Measurements from ENCODE around the gene AMIGO1.

AMIGO1 gene

GRCh38 chr1:109530457-109531087, 21.0 kb upstream of the AMIGO1 start:
- Histone ChIP-seq H3K9me3 (ENCODE audit: insufficient read depth, low read depth, low read length) (no peaks in the 10 kb centered on the region), H3K4me3 (ENCODE audit: low read length) (no peak overlapping the region), H3K36me3 (ENCODE audit: insufficient read depth, low read depth, low read length) (no peaks in the 10 kb centered on the region), H3K4me1 (ENCODE audit: insufficient read depth, low read length) (no peaks in the 10 kb centered on the region), H3K9ac (ENCODE audit: low read depth, low read length) (no peak overlapping the region), H3K27me3 (ENCODE audit: insufficient read depth, low read length) (no peaks in the 10 kb centered on the region; the same call in 1 of the 2 replicates), H3K27ac (ENCODE audit: low read length) (no peak overlapping the region)

GRCh38 chr1:109529881-109530456, 20.4 kb upstream of the AMIGO1 start:
- Histone ChIP-seq H3K4me1 (ENCODE audit: insufficient read depth, low read length) (no peaks in the 10 kb centered on the region), H3K9ac (ENCODE audit: low read depth, low read length) (no peak overlapping the region), H3K9me3 (ENCODE audit: insufficient read depth, low read depth, low read length) (no peaks in the 10 kb centered on the region), H3K4me3 (ENCODE audit: low read length) (no peak overlapping the region), H3K27ac (ENCODE audit: low read length) (no peak overlapping the region), H3K36me3 (ENCODE audit: insufficient read depth, low read depth, low read length) (no peaks in the 10 kb centered on the region), H3K27me3 (ENCODE audit: insufficient read depth, low read length) (no peaks in the 10 kb centered on the region; the same call in 1 of the 2 replicates)

GRCh38 chr1:109528712-109529111, 19.2 kb upstream of the AMIGO1 start:
- Histone ChIP-seq H3K27ac (ENCODE audit: low read length) (no peak overlapping the region), H3K9ac (ENCODE audit: low read depth, low read length) (no peak overlapping the region), H3K4me3 (ENCODE audit: low read length) (no peak overlapping the region), H3K9me3 (ENCODE audit: insufficient read depth, low read depth, low read length) (no peaks in the 10 kb centered on the region), H3K27me3 (ENCODE audit: insufficient read depth, low read length) (no peaks in the 10 kb centered on the region; the same call in 1 of the 2 replicates), H3K36me3 (ENCODE audit: insufficient read depth, low read depth, low read length) (no peaks in the 10 kb centered on the region), H3K4me1 (ENCODE audit: insufficient read depth, low read length) (no peaks in the 10 kb centered on the region)

GRCh38 chr1:109527846-109528695, 18.5 kb upstream of the AMIGO1 start:
- Histone ChIP-seq H3K9ac (ENCODE audit: low read depth, low read length) (no peak overlapping the region), H3K27me3 (ENCODE audit: insufficient read depth, low read length) (no peaks in the 10 kb centered on the region; the same call in 1 of the 2 replicates), H3K36me3 (ENCODE audit: insufficient read depth, low read depth, low read length) (no peaks in the 10 kb centered on the region), H3K27ac (ENCODE audit: low read length) (no peak overlapping the region), H3K9me3 (ENCODE audit: insufficient read depth, low read depth, low read length) (no peaks in the 10 kb centered on the region), H3K4me1 (ENCODE audit: insufficient read depth, low read length) (no peaks in the 10 kb centered on the region), H3K4me3 (ENCODE audit: low read length) (no peak overlapping the region)

DNA sequence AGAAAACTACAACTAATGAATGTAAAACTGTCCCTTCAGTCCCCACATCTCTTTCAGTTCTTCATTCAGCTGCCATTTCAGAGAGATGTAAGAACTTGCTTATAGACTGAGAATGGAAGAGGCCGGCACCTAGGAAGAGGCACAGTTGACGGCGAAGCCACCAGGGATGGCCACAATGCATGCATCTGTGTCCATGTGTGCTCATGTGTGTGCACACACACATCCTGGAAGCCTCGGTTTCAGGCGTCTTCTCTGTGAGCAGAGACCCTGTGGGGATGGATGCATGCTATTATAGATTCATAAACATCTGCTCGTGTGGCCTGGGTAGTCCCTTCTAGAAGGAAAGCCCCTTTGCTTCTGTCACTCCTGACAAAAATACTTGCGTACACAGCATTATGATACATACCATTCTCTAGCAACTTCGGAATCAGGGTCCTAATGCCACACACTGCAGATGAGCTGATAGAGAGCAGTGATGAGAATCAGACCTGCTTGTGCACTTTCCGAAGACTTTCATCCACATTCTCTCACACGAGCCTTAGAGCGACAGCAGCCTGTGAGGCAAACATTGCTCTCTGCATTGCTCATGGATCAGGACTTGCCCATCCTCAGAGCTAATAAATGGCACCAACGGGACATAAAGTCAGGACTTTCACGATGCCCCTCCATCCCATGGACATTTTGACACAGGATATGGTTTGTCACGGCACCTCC, 17.7 kb upstream of the AMIGO1 start:
- H3K4me1 ChIP-seq (ENCODE audit: insufficient read depth, low read length), result no peaks in the 10 kb centered on the region
- H3K27ac ChIP-seq (ENCODE audit: low read length), result no peak overlapping the region
- H3K27me3 ChIP-seq (ENCODE audit: insufficient read depth, low read length), result no peaks in the 10 kb centered on the region; the same call in 1 of the 2 replicates
- H3K4me3 ChIP-seq (ENCODE audit: low read length), result no peak overlapping the region
- H3K9me3 ChIP-seq (ENCODE audit: insufficient read depth, low read depth, low read length), result no peaks in the 10 kb centered on the region
- H3K36me3 ChIP-seq (ENCODE audit: insufficient read depth, low read depth, low read length), result no peaks in the 10 kb centered on the region
- H3K9ac ChIP-seq (ENCODE audit: low read depth, low read length), result no peak overlapping the region

- Histone ChIP-seq H3K4me1 (ENCODE audit: insufficient read depth, low read length) (no peaks in the 10 kb centered on the region), H3K27me3 (ENCODE audit: insufficient read depth, low read length) (no peaks in the 10 kb centered on the region), H3K4me3 (ENCODE audit: low read length) (no peak overlapping the region), H3K36me3 (ENCODE audit: insufficient read depth, low read depth, low read length) (no peaks in the 10 kb centered on the region), H3K27ac (ENCODE audit: low read length) (no peak overlapping the region), H3K9ac (ENCODE audit: low read depth, low read length) (no peak overlapping the region), H3K9me3 (ENCODE audit: insufficient read depth, low read depth, low read length) (no peaks in the 10 kb centered on the region)
Observed at GRCh38 chr1:109523706-109524105, 14.2 kb upstream of the AMIGO1 start.

DNA sequence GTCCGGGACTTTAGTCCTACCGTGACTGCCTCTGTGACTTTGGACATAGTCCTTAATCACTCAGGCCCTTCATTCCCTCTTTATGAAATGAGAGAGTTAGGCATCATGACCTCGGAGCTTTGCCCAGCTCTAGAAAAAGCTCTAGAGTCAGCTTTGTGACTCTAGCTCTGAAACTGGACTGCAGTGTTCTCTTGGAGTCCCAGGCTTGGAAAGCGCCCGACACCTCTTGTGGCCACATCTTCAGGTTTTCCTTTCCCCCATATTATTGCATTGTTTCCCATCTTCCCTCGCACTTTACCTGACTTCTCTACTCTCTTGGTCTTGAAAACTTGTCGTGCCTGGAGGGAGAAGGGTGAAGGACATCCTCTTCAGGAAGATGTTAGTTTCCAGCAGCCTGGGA, 12.5 kb upstream of the AMIGO1 start:
- H3K27me3 ChIP-seq (ENCODE audit: insufficient read depth, low read length), result no peaks in the 10 kb centered on the region
- H3K36me3 ChIP-seq (ENCODE audit: insufficient read depth, low read depth, low read length), result no peaks in the 10 kb centered on the region
- no peaks in the 10 kb centered on the region for H3K4me1 ChIP-seq (ENCODE audit: insufficient read depth, low read length)
- no peak overlapping the region for H3K9ac ChIP-seq (ENCODE audit: low read depth, low read length)
- no peaks in the 10 kb centered on the region for H3K9me3 ChIP-seq (ENCODE audit: insufficient read depth, low read depth, low read length)
- H3K4me3 ChIP-seq (ENCODE audit: low read length), result no peak overlapping the region
- H3K27ac ChIP-seq (ENCODE audit: low read length), result no peak overlapping the region

GRCh38 chr1:109521002-109521951, 11.8 kb upstream of the AMIGO1 start:
- Histone ChIP-seq H3K27ac (ENCODE audit: low read length) (no peak overlapping the region), H3K36me3 (ENCODE audit: insufficient read depth, low read depth, low read length) (no peaks in the 10 kb centered on the region), H3K9ac (ENCODE audit: low read depth, low read length) (no peak overlapping the region), H3K4me1 (ENCODE audit: insufficient read depth, low read length) (no peaks in the 10 kb centered on the region), H3K9me3 (ENCODE audit: insufficient read depth, low read depth, low read length) (no peaks in the 10 kb centered on the region), H3K4me3 (ENCODE audit: low read length) (no peak overlapping the region), H3K27me3 (ENCODE audit: insufficient read depth, low read length) (no peaks in the 10 kb centered on the region)

GRCh38 chr1:109517337-109517736, 7.8 kb upstream of the AMIGO1 start:
- Histone ChIP-seq H3K4me3 (ENCODE audit: low read length) (no peak overlapping the region), H3K27ac (ENCODE audit: low read length) (no peak overlapping the region), H3K4me1 (ENCODE audit: insufficient read depth, low read length) (no peaks in the 10 kb centered on the region), H3K27me3 (ENCODE audit: insufficient read depth, low read length) (no peaks in the 10 kb centered on the region), H3K9ac (ENCODE audit: low read depth, low read length) (no peak overlapping the region), H3K9me3 (ENCODE audit: insufficient read depth, low read depth, low read length) (no peaks in the 10 kb centered on the region), H3K36me3 (ENCODE audit: insufficient read depth, low read depth, low read length) (no peaks in the 10 kb centered on the region)

GRCh38 chr1:109516872-109517271, 7.3 kb upstream of the AMIGO1 start:
- no peak overlapping the region for H3K4me3 ChIP-seq (ENCODE audit: low read length)

GRCh38 chr1:109514846-109515245, 5.3 kb upstream of the AMIGO1 start:
- Histone ChIP-seq H3K9ac (ENCODE audit: low read depth, low read length) (no peak overlapping the region), H3K27me3 (ENCODE audit: insufficient read depth, low read length) (peaks cover 23% of the 10 kb centered on the region), H3K27ac (ENCODE audit: low read length) (no peak overlapping the region), H3K4me1 (ENCODE audit: insufficient read depth, low read length) (0 out of 2 replicates have a peak, but pooled peaks cover 2% of the 10 kb centered on the region), H3K4me3 (ENCODE audit: low read length) (no peak overlapping the region), H3K36me3 (ENCODE audit: insufficient read depth, low read depth, low read length) (no peaks in the 10 kb centered on the region), H3K9me3 (ENCODE audit: insufficient read depth, low read depth, low read length) (no peaks in the 10 kb centered on the region)

More at GRCh38 chr1:109516872-109517271, 7.3 kb upstream of the AMIGO1 start:
- no peaks in the 10 kb centered on the region for H3K9me3 ChIP-seq (ENCODE audit: insufficient read depth, low read depth, low read length)
- peaks cover 2% of the 10 kb centered on the region; the same call in 1 of the 2 replicates for H3K27me3 ChIP-seq (ENCODE audit: insufficient read depth, low read length)
- H3K4me1 ChIP-seq (ENCODE audit: insufficient read depth, low read length), result no peaks in the 10 kb centered on the region
- no peaks in the 10 kb centered on the region for H3K36me3 ChIP-seq (ENCODE audit: insufficient read depth, low read depth, low read length)
- no peak overlapping the region for H3K27ac ChIP-seq (ENCODE audit: low read length)
- H3K9ac ChIP-seq (ENCODE audit: low read depth, low read length), result no peak overlapping the region

All from iPS-20b (cell line).